K562 (cell line): ENCODE results near the gene DHDH. TPM values are rescaled to one million over a fixed set of nuclear protein-coding genes. Genes with fewer than 3 reads are reported as not detected.
A peak's percentile ranks its signal among the peaks of the same experiment; 100 is the strongest.

Experiments used
- ATAC-seq: fragments of 200-7000 bp; cut with Tn5 transposase; 3 replicates; pipeline ENCODE4 v1.9.1; 2020; ENCODE audit warnings: moderate library complexity
- BruUV-seq: library from RNA; stranded (reverse); fragments of 400-500 nt; replicated peaks from 2 replicates; lab custom pipeline; 2021; lab: Mats Ljungman, UMichigan
- CTCF ChIA-PET: fragments of 300-600 bp; formaldehyde crosslinking; extraction: SDS; loops from one replicate; lab custom pipeline; 2021; ENCODE audit warnings: low intra/inter-chr PET ratio; lab: Yijun Ruan, JAX
- POLR2A ChIA-PET: fragments of 300-600, 350-650 bp; sonication (Branson Sonifier 250); formaldehyde crosslinking; extraction: SDS; loops from one replicate; lab custom pipeline; 2021; ENCODE audit warnings: antibody characterized with exemption, inconsistent platforms; lab: Yijun Ruan, JAX
- DNase-seq, 4 experiments: peaks; one replicate each; pipeline versions ENCODE4 v3.0.0 to v3.0.0-alpha.2; 2011 to 2018; ENCODE audit warnings: low spot score in 3 of 4, mixed read lengths in 3 of 4; ENCODE audit errors: extremely low read depth in 1 of 4
- FAIRE-seq: peaks from 2 replicates; lab custom pipeline; 2011; peaks lifted over from hg19 to GRCh38; lab: Jason Lieb, UNC
- H2AFZ ChIP-seq: 2 replicates; pipeline ENCODE4 v1.6.0; 2011; ENCODE audit warnings: low read depth, low read length, control low read depth, inconsistent platforms
- H3K27ac ChIP-seq: fragments of 200-600 bp; 3 replicates; pipeline ENCODE4 v1.8.0; 2011; ENCODE audit warnings: low read depth, mild to moderate bottlenecking, control low read depth, inconsistent platforms, low read length, moderate library complexity, mixed read lengths; ENCODE audit errors: extremely low read depth
- H3K27me3 ChIP-seq, 2 experiments: fragments of 300-600 bp in 1 of 2; 2 replicates in 1 of 2; 3 replicates in 1 of 2; pipeline versions ENCODE4 v1.6.0 to v1.8.0; 2011; ENCODE audit warnings: inconsistent platforms in 2 of 2, low read length in 2 of 2, mild to moderate bottlenecking in 1 of 2, mixed read lengths in 1 of 2, moderate library complexity in 1 of 2; ENCODE audit not compliant: control insufficient read depth in 2 of 2, insufficient read depth in 2 of 2
- H3K36me3 ChIP-seq: fragments of 300-600 bp; 3 replicates; pipeline ENCODE4 v1.8.0; 2011; ENCODE audit warnings: mild to moderate bottlenecking, low read length, inconsistent platforms; ENCODE audit not compliant: control insufficient read depth, insufficient read depth
- H3K4me1 ChIP-seq, 2 experiments: fragments of 200-600 bp in 1 of 2; replicated peaks in 1 of 2; 2 replicates in 1 of 2; 3 replicates in 1 of 2; pipeline versions ENCODE4 v1.5.1 to v1.8.0; 2011; ENCODE audit warnings: inconsistent platforms in 2 of 2, low read length in 2 of 2, mild to moderate bottlenecking in 1 of 2, mixed read lengths in 1 of 2, moderate library complexity in 1 of 2; ENCODE audit not compliant: control insufficient read depth in 2 of 2, insufficient read depth in 2 of 2
- H3K4me2 ChIP-seq: 2 replicates; pipeline ENCODE4 v1.6.1; 2011; ENCODE audit warnings: low read length, control low read depth, inconsistent platforms, mixed read lengths; ENCODE audit not compliant: insufficient read depth
- H3K4me3 ChIP-seq: fragments of 200-600 bp; sonication (generic), shearing (Covaris generic); 2 replicates; pipeline ENCODE4 v1.5.1; 2016; ENCODE audit warnings: control low read depth, inconsistent platforms
- H3K79me2 ChIP-seq: fragments of 200-600 bp; 3 replicates; pipeline ENCODE4 v1.8.0; 2011; ENCODE audit warnings: low read length, inconsistent platforms; ENCODE audit not compliant: control insufficient read depth, insufficient read depth
- H3K9ac ChIP-seq, 2 experiments: 2 replicates each; pipeline versions ENCODE4 v1.6.0 to v1.6.1; 2011; ENCODE audit warnings: low read depth in 2 of 2, low read length in 2 of 2, control low read depth in 1 of 2, inconsistent platforms in 1 of 2, mild to moderate bottlenecking in 1 of 2, mixed read lengths in 1 of 2; ENCODE audit not compliant: insufficient read depth in 1 of 2
- H3K9me1 ChIP-seq: one replicate; pipeline ENCODE4 v1.6.0; 2011; ENCODE audit warnings: inconsistent platforms, mild to moderate bottlenecking, low read length, moderate library complexity; ENCODE audit not compliant: control insufficient read depth, insufficient read depth
- H3K9me3 ChIP-seq: replicated peaks from 2 replicates; pipeline ENCODE4 v1.5.1; 2011; ENCODE audit warnings: low read depth, low read length, inconsistent platforms; ENCODE audit not compliant: control insufficient read depth, insufficient read depth
- H4K20me1 ChIP-seq: replicated peaks from 2 replicates; pipeline ENCODE4 v1.6.1; 2011; ENCODE audit warnings: low read length, inconsistent platforms, mixed read lengths; ENCODE audit not compliant: control insufficient read depth, insufficient read depth
- CBFA2T2 ChIP-seq: fragments of 450-650 bp; conservative IDR thresholded peaks from 2 replicates; pipeline ENCODE4 v1.6.1; 2017; ENCODE audit warnings: mild to moderate bottlenecking
- CHD4 ChIP-seq: fragments of 200-600 bp; sonication (generic); IDR thresholded peaks from 3 replicates; pipeline ENCODE4 v1.6.1; 2012; ENCODE audit warnings: low read depth, mild to moderate bottlenecking, mixed read lengths, low read length, inconsistent platforms; ENCODE audit not compliant: insufficient read depth, insufficient replicate concordance, poor library complexity, severe bottlenecking
- CXXC5 ChIP-seq: fragments of 250-450 bp; sonication (Bioruptor Pico); IDR thresholded peaks from 2 replicates; pipeline ENCODE4 v1.8.0; 2022; ENCODE audit warnings: inconsistent platforms, mild to moderate bottlenecking, moderate library complexity
- E4F1 ChIP-seq: fragments of 250-450 bp; sonication (Bioruptor Pico); IDR thresholded peaks from 2 replicates; pipeline ENCODE4 v1.5.0; 2021; ENCODE audit warnings: mild to moderate bottlenecking, borderline replicate concordance
- ZKSCAN1 ChIP-seq: fragments of 150-350 bp; IDR thresholded peaks from 2 replicates; pipeline ENCODE4 v1.6.1; 2016; ENCODE audit warnings: low read depth, low read length
- WGBS: fragments of 100-300 bp; shearing (Covaris generic); methylation state at CpG from one replicate; pipeline ENCODE4 v1.1.6; 2016; ENCODE audit warnings: low coverage, mixed read lengths; ENCODE audit not compliant: insufficient coverage; ENCODE audit errors: missing lambda C conversion rate; 5-methylcytosine and 5-hydroxymethylcytosine counted together
- in situ Hi-C: fragments of 300-500 bp; cut with MboI; formaldehyde crosslinking; loops from 4 replicates; pipeline ENCODE4 v1.15.0; 2018; ENCODE audit warnings: inconsistent platforms, mixed read lengths
- intact Hi-C: fragments of 100-400 bp; cut with micrococcal nuclease; formaldehyde crosslinking; loops from 2 replicates; pipeline ENCODE4 v1.14.2; 2022
- polyA plus RNA-seq, 8 experiments: library from polyadenylated mRNA; depleted of rRNA in 4 of 8; stranded (reverse) in 5 of 8; unstranded in 3 of 8; fragments of >200 nt; fragmentation: Nextera tagmentation in 2 of 8; fragmentation: Illumina TruSeq in 1 of 8; extraction: Ambion mirVana in 2 of 8; extraction: Trizol in 1 of 8; gene quantifications; 2 replicates each; pipeline versions ENCODE4 v1.2.1 to v1.2.3, GENCODE V29; 2011 to 2014; ENCODE audit warnings: inconsistent platforms in 1 of 8, missing spikeins in 1 of 8
- total RNA-seq, 7 experiments: library from RNA; depleted of rRNA in 6 of 7; stranded (reverse); fragments of >200 nt in 6 of 7; fragmentation: Illumina TruSeq in 2 of 7; extraction: Trizol in 2 of 7; gene quantifications; 2 replicates each; pipeline versions ENCODE4 v1.2.1 to v1.2.3, GENCODE V29; 2011 to 2021; ENCODE audit warnings: low replicate concordance in 1 of 7
- TF ChIP-seq, protein P1 (sequence below), 2 experiments: fragments of 450-650 bp in 1 of 2; IDR thresholded peaks; 2 replicates each; pipeline ENCODE4 v1.6.1; 2011 to 2017; ENCODE audit warnings: low read depth in 2 of 2, antibody characterized with exemption in 1 of 2, borderline replicate concordance in 1 of 2, low read length in 1 of 2, mild to moderate bottlenecking in 1 of 2, mixed read lengths in 1 of 2; ENCODE audit not compliant: control insufficient read depth in 1 of 2
- TF ChIP-seq, protein P2 (sequence below), 2 experiments: fragments of 450-650 bp; formaldehyde crosslinking in 1 of 2; IDR thresholded peaks; 2 replicates each; pipeline versions ENCODE4 v1.4.0 to v1.6.1; 2014 to 2020; ENCODE audit warnings: mild to moderate bottlenecking in 2 of 2, borderline replicate concordance in 1 of 2, low read depth in 1 of 2

Gene DHDH
- total and polyA plus RNA-seq, 9 of the 15 experiments (the other 6 are each of a cell fraction or from before 2014, with no cell fraction given), result 0.37 to 1.9 (median 0.87) TPM

GRCh38 chr19:48910803-48911202 lies 22.7 kb upstream of the DHDH start:
- Histone ChIP-seq H3K4me1 (peaks cover 0 to 10% of the 10 kb centered on the region in 2 experiments; a peak in 2 of 5 replicates), H3K27ac (no peak overlapping the region), H3K27me3 (no peaks in the 10 kb centered on the region), H3K4me3 (no peak overlapping the region), H3K4me2 (no peak overlapping the region), H3K79me2 (no peaks in the 10 kb centered on the region), H3K36me3 (peaks cover 88% of the 10 kb centered on the region), H3K9me1 (no peaks in the 10 kb centered on the region), H2AFZ (no peak overlapping the region), H4K20me1 (no peaks in the 10 kb centered on the region), H3K9me3 (no peaks in the 10 kb centered on the region), H3K9ac (0 out of 4 replicates have a peak overlapping the region, but pooled peaks of 1 of the 2 experiments have one; percentile 22)
- CTCF ChIA-PET, result no interaction called here
- BruUV-seq, result no TSS peak
- POLR2A ChIA-PET, result interaction anchor here (0.7 to 2.1 kb wide), 4 partner anchors 8 to 56 kb away, joined by 3 to 5 read pairs (median 4); no protein-coding TSS in a partner anchor
- in situ Hi-C loops (no loop called here), intact Hi-C loops (no loop called here)
- FAIRE-seq (no peak), DNase-seq (peak in 1 of 4 experiments; percentile 5), ATAC-seq (no peak)
- WGBS, result 77% methylated on average over 2 of the region's 2 CpGs
- TF ChIP-seq E4F1 (no peak), ZKSCAN1 (no peak), CHD4 (peak; percentile 72), CXXC5 (CRISPR knock-in tag) (no peak), CBFA2T2 (no peak)
- TF ChIP-seq, protein P1, sequence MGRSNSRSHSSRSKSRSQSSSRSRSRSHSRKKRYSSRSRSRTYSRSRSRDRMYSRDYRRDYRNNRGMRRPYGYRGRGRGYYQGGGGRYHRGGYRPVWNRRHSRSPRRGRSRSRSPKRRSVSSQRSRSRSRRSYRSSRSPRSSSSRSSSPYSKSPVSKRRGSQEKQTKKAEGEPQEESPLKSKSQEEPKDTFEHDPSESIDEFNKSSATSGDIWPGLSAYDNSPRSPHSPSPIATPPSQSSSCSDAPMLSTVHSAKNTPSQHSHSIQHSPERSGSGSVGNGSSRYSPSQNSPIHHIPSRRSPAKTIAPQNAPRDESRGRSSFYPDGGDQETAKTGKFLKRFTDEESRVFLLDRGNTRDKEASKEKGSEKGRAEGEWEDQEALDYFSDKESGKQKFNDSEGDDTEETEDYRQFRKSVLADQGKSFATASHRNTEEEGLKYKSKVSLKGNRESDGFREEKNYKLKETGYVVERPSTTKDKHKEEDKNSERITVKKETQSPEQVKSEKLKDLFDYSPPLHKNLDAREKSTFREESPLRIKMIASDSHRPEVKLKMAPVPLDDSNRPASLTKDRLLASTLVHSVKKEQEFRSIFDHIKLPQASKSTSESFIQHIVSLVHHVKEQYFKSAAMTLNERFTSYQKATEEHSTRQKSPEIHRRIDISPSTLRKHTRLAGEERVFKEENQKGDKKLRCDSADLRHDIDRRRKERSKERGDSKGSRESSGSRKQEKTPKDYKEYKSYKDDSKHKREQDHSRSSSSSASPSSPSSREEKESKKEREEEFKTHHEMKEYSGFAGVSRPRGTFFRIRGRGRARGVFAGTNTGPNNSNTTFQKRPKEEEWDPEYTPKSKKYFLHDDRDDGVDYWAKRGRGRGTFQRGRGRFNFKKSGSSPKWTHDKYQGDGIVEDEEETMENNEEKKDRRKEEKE (IDR thresholded peaks at IDR 0.05; ENCODE audit: borderline replicate concordance in 1 of 2, control insufficient read depth in 1 of 2, low read depth in 2 of 2, low read length in 1 of 2), result no peak
- TF ChIP-seq, protein P2, sequence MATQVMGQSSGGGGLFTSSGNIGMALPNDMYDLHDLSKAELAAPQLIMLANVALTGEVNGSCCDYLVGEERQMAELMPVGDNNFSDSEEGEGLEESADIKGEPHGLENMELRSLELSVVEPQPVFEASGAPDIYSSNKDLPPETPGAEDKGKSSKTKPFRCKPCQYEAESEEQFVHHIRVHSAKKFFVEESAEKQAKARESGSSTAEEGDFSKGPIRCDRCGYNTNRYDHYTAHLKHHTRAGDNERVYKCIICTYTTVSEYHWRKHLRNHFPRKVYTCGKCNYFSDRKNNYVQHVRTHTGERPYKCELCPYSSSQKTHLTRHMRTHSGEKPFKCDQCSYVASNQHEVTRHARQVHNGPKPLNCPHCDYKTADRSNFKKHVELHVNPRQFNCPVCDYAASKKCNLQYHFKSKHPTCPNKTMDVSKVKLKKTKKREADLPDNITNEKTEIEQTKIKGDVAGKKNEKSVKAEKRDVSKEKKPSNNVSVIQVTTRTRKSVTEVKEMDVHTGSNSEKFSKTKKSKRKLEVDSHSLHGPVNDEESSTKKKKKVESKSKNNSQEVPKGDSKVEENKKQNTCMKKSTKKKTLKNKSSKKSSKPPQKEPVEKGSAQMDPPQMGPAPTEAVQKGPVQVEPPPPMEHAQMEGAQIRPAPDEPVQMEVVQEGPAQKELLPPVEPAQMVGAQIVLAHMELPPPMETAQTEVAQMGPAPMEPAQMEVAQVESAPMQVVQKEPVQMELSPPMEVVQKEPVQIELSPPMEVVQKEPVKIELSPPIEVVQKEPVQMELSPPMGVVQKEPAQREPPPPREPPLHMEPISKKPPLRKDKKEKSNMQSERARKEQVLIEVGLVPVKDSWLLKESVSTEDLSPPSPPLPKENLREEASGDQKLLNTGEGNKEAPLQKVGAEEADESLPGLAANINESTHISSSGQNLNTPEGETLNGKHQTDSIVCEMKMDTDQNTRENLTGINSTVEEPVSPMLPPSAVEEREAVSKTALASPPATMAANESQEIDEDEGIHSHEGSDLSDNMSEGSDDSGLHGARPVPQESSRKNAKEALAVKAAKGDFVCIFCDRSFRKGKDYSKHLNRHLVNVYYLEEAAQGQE (IDR thresholded peaks at IDR 0.05; ENCODE audit: borderline replicate concordance), result no peak
- TF ChIP-seq, protein P2 (CRISPR knock-in tag; IDR thresholded peaks at IDR 0.05; ENCODE audit: low read depth), result no peak
